Colon (tissue), 2 donors: ENCODE measurements around the gene RAB30.
"Not testable (repeated sequence)": the region's sequence is repeated elsewhere in the genome, so short reads cannot be mapped to it uniquely, and the experiment has no call there.

Experiments
- FAIRE-seq: peaks from 2 replicates; lab custom pipeline; 2012; peaks lifted over from hg19 to GRCh38; lab: Jason Lieb, UNC
- donor health status: control.
- donor health status: control.

RAB30 gene

GRCh38 chr11:82981852-82982251 lies 89.8 kb downstream of the RAB30 start:
- FAIRE-seq, result no peak

GRCh38 chr11:82980947-82981346 lies 90.8 kb downstream of the RAB30 start:
- FAIRE-seq, result no peak

- no peak for FAIRE-seq
Measured at GRCh38 chr11:82980292-82980691, 91.4 kb downstream of the RAB30 start.

GRCh38 chr11:82979824-82980223 lies 91.9 kb downstream of the RAB30 start:
- no peak for FAIRE-seq

- FAIRE-seq, result no peak
Measured at GRCh38 chr11:82978422-82979099, 93.1 kb downstream of the RAB30 start.

GRCh38 chr11:82976786-82977185 lies 94.9 kb downstream of the RAB30 start:
- FAIRE-seq, result no peak

GRCh38 chr11:82975882-82976281 lies 95.8 kb downstream of the RAB30 start:
- FAIRE-seq, result no peak

- no peak for FAIRE-seq
Measured at GRCh38 chr11:82974851-82975250, 96.8 kb downstream of the RAB30 start.

- FAIRE-seq, result no peak
Measured at GRCh38 chr11:82974135-82974534, 97.6 kb downstream of the RAB30 start.

GRCh38 chr11:82972103-82972502 lies 99.6 kb downstream of the RAB30 start:
- no peak for FAIRE-seq

GRCh38 chr11:82971519-82971946 lies 100.2 kb downstream of the RAB30 start:
- not testable (repeated sequence) for FAIRE-seq

- not testable (repeated sequence) for FAIRE-seq
Measured at GRCh38 chr11:82970507-82971083, 101.1 kb downstream of the RAB30 start.

GRCh38 chr11:82969811-82970210 lies 101.9 kb downstream of the RAB30 start:
- FAIRE-seq, result no peak

- no peak for FAIRE-seq
Measured at GRCh38 chr11:82967381-82967780, 104.3 kb downstream of the RAB30 start.

- FAIRE-seq, result not testable (repeated sequence)
Measured at GRCh38 chr11:82962021-82962420, 109.7 kb downstream of the RAB30 start.

GRCh38 chr11:82960779-82961143 lies 110.9 kb downstream of the RAB30 start:
- FAIRE-seq, result no peak

GRCh38 chr11:82959987-82960778 lies 111.5 kb downstream of the RAB30 start:
- FAIRE-seq, result no peak

- not testable (repeated sequence) for FAIRE-seq
Measured at GRCh38 chr11:82955736-82956453, 115.8 kb downstream of the RAB30 start.

GRCh38 chr11:82950502-82950901 lies 121.2 kb downstream of the RAB30 start:
- FAIRE-seq, result not testable (repeated sequence)

GRCh38 chr11:82949352-82949751 lies 122.3 kb downstream of the RAB30 start:
- FAIRE-seq, result no peak

- FAIRE-seq, result no peak
Measured at GRCh38 chr11:82945682-82946081, 126.0 kb downstream of the RAB30 start.

GRCh38 chr11:82945041-82945440 lies 126.7 kb downstream of the RAB30 start:
- FAIRE-seq, result not testable (repeated sequence)

- no peak for FAIRE-seq
Measured at GRCh38 chr11:82944198-82944597, 127.5 kb downstream of the RAB30 start.
